ENCODE measurements around the gene CYRIA. TPM values are rescaled to one million over a fixed set of nuclear protein-coding genes. Genes with fewer than 3 reads are reported as not detected.

The CYRIA gene
- total RNA-seq, 1 donor from 2014 or later = 76.1 TPM

GRCh38 chr2:16680781-16681180 is 15.1 kb upstream of the CYRIA start:
- POLR2A ChIA-PET = interaction anchor here (0.7 kb wide), 2 partner anchors 47 to 545 kb away, joined by 4 to 5 read pairs; no protein-coding TSS in a partner anchor

DNA sequence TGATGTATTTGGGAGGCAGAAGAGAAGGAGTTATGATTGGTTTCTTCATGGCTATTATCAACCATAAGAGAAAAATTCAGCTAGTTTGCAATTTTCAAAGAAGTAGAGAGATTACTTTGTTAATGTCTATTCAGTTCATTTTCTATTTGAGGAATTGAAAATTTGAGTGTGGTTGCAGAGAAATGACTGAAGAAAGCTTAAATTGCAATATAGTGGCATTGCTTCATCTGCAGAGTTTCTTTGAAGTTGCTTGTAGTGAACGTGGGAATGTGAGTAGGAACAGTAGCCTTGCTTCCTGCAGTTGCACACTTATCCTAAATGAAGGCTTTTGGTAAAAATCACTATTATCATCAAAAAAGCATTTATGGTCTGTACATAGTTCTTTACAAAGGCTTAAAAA is 14.7 kb upstream of the CYRIA start:
- DNase-seq = no peak
- ATAC-seq (ENCODE audit: low read depth) = no peak
- TF ChIP-seq, protein P1, sequence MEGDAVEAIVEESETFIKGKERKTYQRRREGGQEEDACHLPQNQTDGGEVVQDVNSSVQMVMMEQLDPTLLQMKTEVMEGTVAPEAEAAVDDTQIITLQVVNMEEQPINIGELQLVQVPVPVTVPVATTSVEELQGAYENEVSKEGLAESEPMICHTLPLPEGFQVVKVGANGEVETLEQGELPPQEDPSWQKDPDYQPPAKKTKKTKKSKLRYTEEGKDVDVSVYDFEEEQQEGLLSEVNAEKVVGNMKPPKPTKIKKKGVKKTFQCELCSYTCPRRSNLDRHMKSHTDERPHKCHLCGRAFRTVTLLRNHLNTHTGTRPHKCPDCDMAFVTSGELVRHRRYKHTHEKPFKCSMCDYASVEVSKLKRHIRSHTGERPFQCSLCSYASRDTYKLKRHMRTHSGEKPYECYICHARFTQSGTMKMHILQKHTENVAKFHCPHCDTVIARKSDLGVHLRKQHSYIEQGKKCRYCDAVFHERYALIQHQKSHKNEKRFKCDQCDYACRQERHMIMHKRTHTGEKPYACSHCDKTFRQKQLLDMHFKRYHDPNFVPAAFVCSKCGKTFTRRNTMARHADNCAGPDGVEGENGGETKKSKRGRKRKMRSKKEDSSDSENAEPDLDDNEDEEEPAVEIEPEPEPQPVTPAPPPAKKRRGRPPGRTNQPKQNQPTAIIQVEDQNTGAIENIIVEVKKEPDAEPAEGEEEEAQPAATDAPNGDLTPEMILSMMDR (IDR thresholded peaks at IDR 0.05) = no peak
- POLR2A ChIA-PET = no interaction called here
- Mint-ChIP-seq H3K36me3 (ENCODE audit: low read depth) (peaks cover 1% of the 10 kb centered on the region), H3K27me3 (no peaks in the 10 kb centered on the region), H3K4me3 (no peak overlapping the region), H3K27ac (no peak overlapping the region), H3K9me3 (peaks cover 11% of the 10 kb centered on the region), H3K4me1 (peaks cover 15% of the 10 kb centered on the region)
- CTCF ChIA-PET = interaction anchor here (1.2 to 2.0 kb wide), 2 partner anchors 41 to 77 kb away, joined by 3 to 7 read pairs; no protein-coding TSS in a partner anchor
- intact Hi-C loops (cut with micrococcal nuclease) = loop anchor here (1.0 to 2.0 kb wide), 2 partner anchors 8 to 14 kb away; no protein-coding TSS in a partner anchor

More at GRCh38 chr2:16680781-16681180, 15.1 kb upstream of the CYRIA start:
- no peak overlapping the region for H3K4me3 Mint-ChIP-seq
- ATAC-seq (ENCODE audit: low read depth) (no peak), DNase-seq (no peak)
- H3K27me3 Mint-ChIP-seq = no peaks in the 10 kb centered on the region
- H3K9me3 Mint-ChIP-seq = peaks cover 11% of the 10 kb centered on the region
- H3K36me3 Mint-ChIP-seq (ENCODE audit: low read depth) = peaks cover 1% of the 10 kb centered on the region
- CTCF ChIA-PET = no interaction called here
- no peak overlapping the region for H3K27ac Mint-ChIP-seq
- peaks cover 16% of the 10 kb centered on the region for H3K4me1 Mint-ChIP-seq
- intact Hi-C loops (cut with micrococcal nuclease) = loop anchor here (1.0 to 2.0 kb wide), 2 partner anchors 8 to 14 kb away; no protein-coding TSS in a partner anchor
- TF ChIP-seq, protein P1 (IDR thresholded peaks at IDR 0.05) = no peak

DNA sequence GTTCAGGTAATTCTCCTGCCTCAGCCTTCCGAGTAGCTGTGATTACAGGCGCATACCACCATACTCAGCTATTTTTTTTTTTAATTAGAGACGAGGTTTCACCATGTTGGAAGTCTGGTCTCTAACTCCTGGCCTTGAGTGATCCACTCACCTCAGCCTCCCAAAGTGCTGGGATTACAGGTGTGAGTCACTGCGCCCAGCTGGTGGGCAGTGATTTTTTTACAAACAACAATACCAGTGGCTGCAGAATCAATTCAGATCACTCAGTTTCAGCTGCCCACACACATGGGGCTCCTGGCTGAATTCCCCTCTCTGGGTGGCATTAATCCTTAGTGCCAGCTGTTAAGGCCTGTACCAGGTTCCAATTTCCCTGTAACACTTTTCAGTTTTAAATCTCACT is 13.3 kb upstream of the CYRIA start:
- no peak for DNase-seq
- H3K36me3 Mint-ChIP-seq (ENCODE audit: low read depth) = peaks cover 1% of the 10 kb centered on the region
- intact Hi-C loops (cut with micrococcal nuclease) = no loop called here
- TF ChIP-seq, protein P1 (IDR thresholded peaks at IDR 0.05) = no peak
- H3K27ac Mint-ChIP-seq = no peak overlapping the region
- no peaks in the 10 kb centered on the region for H3K27me3 Mint-ChIP-seq
- peaks cover 17% of the 10 kb centered on the region for H3K4me1 Mint-ChIP-seq
- no peak for ATAC-seq (ENCODE audit: low read depth)
- ChIA-PET POLR2A (interaction anchor here (1.2 kb wide), 1 partner anchor 25 kb away, joined by 4 read pairs; no protein-coding TSS in a partner anchor), CTCF (interaction anchor here (0.7 to 2.0 kb wide), 3 partner anchors 19 to 78 kb away, joined by 3 to 7 read pairs (median 3); no protein-coding TSS in a partner anchor)
- no peak overlapping the region for H3K4me3 Mint-ChIP-seq
- peaks cover 11% of the 10 kb centered on the region for H3K9me3 Mint-ChIP-seq

DNA sequence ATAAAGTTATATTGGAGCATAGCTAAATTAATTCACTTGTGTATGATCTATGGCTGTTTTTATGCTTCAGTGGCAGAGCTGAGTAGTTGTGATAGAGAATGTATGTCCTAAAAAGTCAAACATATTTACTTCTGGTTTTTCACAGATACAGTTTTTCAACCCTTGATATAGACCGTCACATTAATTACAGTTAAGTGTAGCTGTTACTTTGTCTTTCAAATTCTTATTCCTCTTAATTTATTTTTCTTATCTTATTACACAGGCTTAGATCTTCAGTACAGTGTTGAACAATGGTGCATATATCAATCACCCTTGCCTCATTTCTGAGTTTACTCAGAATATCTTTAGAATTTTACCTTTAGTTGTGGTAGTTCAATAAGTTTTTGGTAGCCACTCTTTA is 12.2 kb upstream of the CYRIA start:
- Mint-ChIP-seq H3K4me3 (no peak overlapping the region), H3K36me3 (ENCODE audit: low read depth) (peaks cover 1% of the 10 kb centered on the region), H3K27me3 (no peaks in the 10 kb centered on the region), H3K4me1 (peaks cover 17% of the 10 kb centered on the region), H3K27ac (no peak overlapping the region), H3K9me3 (peaks cover 11% of the 10 kb centered on the region)
- DNase-seq (no peak), ATAC-seq (ENCODE audit: low read depth) (no peak)
- CTCF ChIA-PET = no interaction called here
- intact Hi-C loops (cut with micrococcal nuclease) = no loop called here
- TF ChIP-seq, protein P1 (IDR thresholded peaks at IDR 0.05) = no peak
- POLR2A ChIA-PET = no interaction called here

- TF ChIP-seq, protein P1 (IDR thresholded peaks at IDR 0.05) = no peak
- POLR2A ChIA-PET = no interaction called here
- CTCF ChIA-PET = no interaction called here
- Mint-ChIP-seq H3K27ac (no peak overlapping the region), H3K4me1 (peaks cover 17% of the 10 kb centered on the region), H3K4me3 (no peak overlapping the region), H3K36me3 (ENCODE audit: low read depth) (peaks cover 1% of the 10 kb centered on the region), H3K9me3 (peaks cover 11% of the 10 kb centered on the region), H3K27me3 (no peaks in the 10 kb centered on the region)
- DNase-seq (no peak), ATAC-seq (ENCODE audit: low read depth) (no peak)
- intact Hi-C loops (cut with micrococcal nuclease) = loop anchor here (2.0 kb wide), 1 partner anchor 13 kb away; no protein-coding TSS in a partner anchor
Observed at GRCh38 chr2:16675781-16676180, 10.1 kb upstream of the CYRIA start.
